H9 (cell line): ENCODE data around the gene CYTIP. TPM values are rescaled to one million over a fixed set of nuclear protein-coding genes. Genes with fewer than 3 reads are reported as not detected.

Source experiments
- DNase-seq: peaks from one replicate; pipeline ENCODE4 v3.0.0-alpha.2; 2017
- H2AFZ ChIP-seq: one replicate; pipeline ENCODE4 v1.6.1; 2013; ENCODE audit warnings: mild to moderate bottlenecking, low read length, control low read depth, moderate library complexity
- H2AK5ac ChIP-seq: 2 replicates; pipeline ENCODE4 v1.6.1; 2013; ENCODE audit warnings: low read length, control low read depth, mixed read lengths; ENCODE audit not compliant: insufficient read length
- H2BK120ac ChIP-seq: one replicate; pipeline ENCODE4 v1.6.1; 2013; ENCODE audit warnings: low read depth, mild to moderate bottlenecking, low read length, control low read depth, inconsistent platforms; ENCODE audit not compliant: poor library complexity, severe bottlenecking
- H2BK12ac ChIP-seq: 2 replicates; pipeline ENCODE4 v1.6.1; 2013; ENCODE audit warnings: low read length, control low read depth, mixed read lengths, low read depth; ENCODE audit not compliant: insufficient read length
- H2BK15ac ChIP-seq: 2 replicates; pipeline ENCODE4 v1.6.1; 2013; ENCODE audit warnings: low read depth, low read length, control low read depth
- H2BK20ac ChIP-seq: one replicate; pipeline ENCODE4 v1.6.1; 2013; ENCODE audit warnings: low read depth, mild to moderate bottlenecking, low read length, control low read depth, inconsistent platforms; ENCODE audit not compliant: poor library complexity, severe bottlenecking
- H2BK5ac ChIP-seq: 2 replicates; pipeline ENCODE4 v1.6.1; 2013; ENCODE audit warnings: low read length, control low read depth, mixed read lengths; ENCODE audit not compliant: insufficient read length
- H3K14ac ChIP-seq: 2 replicates; pipeline ENCODE4 v1.6.1; 2013; ENCODE audit warnings: low read length, control low read depth; ENCODE audit not compliant: insufficient read depth
- H3K18ac ChIP-seq: 2 replicates; pipeline ENCODE4 v1.6.1; 2013; ENCODE audit warnings: low read depth, mild to moderate bottlenecking, mixed read lengths, low read length, control low read depth; ENCODE audit not compliant: insufficient read length
- H3K23ac ChIP-seq: 2 replicates; pipeline ENCODE4 v1.6.1; 2013; ENCODE audit warnings: low read length, control low read depth, mixed read lengths, low read depth; ENCODE audit not compliant: insufficient read length
- H3K23me2 ChIP-seq: 2 replicates; pipeline ENCODE4 v1.6.1; 2013; ENCODE audit warnings: low read depth, mild to moderate bottlenecking, mixed read lengths, low read length, control low read depth; ENCODE audit not compliant: insufficient read length, poor library complexity, severe bottlenecking
- H3K27ac ChIP-seq: 2 replicates; pipeline ENCODE4 v1.5.1; 2013; ENCODE audit warnings: low read length, control low read depth, mixed read lengths, low read depth; ENCODE audit not compliant: insufficient read length
- H3K27me3 ChIP-seq: 2 replicates; pipeline ENCODE4 v1.6.1; 2013; ENCODE audit warnings: low read length, control low read depth, inconsistent platforms; ENCODE audit not compliant: insufficient read depth
- H3K4ac ChIP-seq: 2 replicates; pipeline ENCODE4 v1.6.1; 2013; ENCODE audit warnings: low read depth, mild to moderate bottlenecking, control low read depth, inconsistent platforms, low read length, moderate library complexity
- H3K4me1 ChIP-seq: 2 replicates; pipeline ENCODE4 v1.6.1; 2013; ENCODE audit warnings: low read length, control low read depth, inconsistent platforms; ENCODE audit not compliant: insufficient read depth
- H3K4me2 ChIP-seq: 2 replicates; pipeline ENCODE4 v1.6.1; 2013; ENCODE audit warnings: low read length, control low read depth, mixed read lengths; ENCODE audit not compliant: insufficient read length, insufficient read depth
- H3K56ac ChIP-seq: 2 replicates; pipeline ENCODE4 v1.6.1; 2013; ENCODE audit warnings: low read depth, mild to moderate bottlenecking, mixed read lengths, low read length, control low read depth; ENCODE audit not compliant: insufficient read length
- H3K79me1 ChIP-seq: 2 replicates; pipeline ENCODE4 v1.6.1; 2013; ENCODE audit warnings: low read depth, mild to moderate bottlenecking, moderate library complexity, low read length, control low read depth, inconsistent platforms; ENCODE audit not compliant: insufficient read depth, poor library complexity, severe bottlenecking
- H3K79me2 ChIP-seq: 2 replicates; pipeline ENCODE4 v1.6.1; 2013; ENCODE audit warnings: low read length, control low read depth, inconsistent platforms; ENCODE audit not compliant: insufficient read depth
- H3K9ac ChIP-seq: 2 replicates; pipeline ENCODE4 v1.6.1; 2013; ENCODE audit warnings: low read length, control low read depth, mixed read lengths; ENCODE audit not compliant: insufficient read length; ENCODE audit errors: extremely low read depth
- H3K9me3 ChIP-seq: one replicate; pipeline ENCODE4 v1.6.1; 2013; ENCODE audit warnings: low read depth, low read length, inconsistent platforms; ENCODE audit not compliant: control insufficient read depth
- H3T11ph ChIP-seq: one replicate; pipeline ENCODE4 v1.6.1; 2013; ENCODE audit warnings: mild to moderate bottlenecking, low read length, control low read depth, inconsistent platforms
- H4K20me1 ChIP-seq: one replicate; pipeline ENCODE4 v1.6.1; 2013; ENCODE audit not compliant: control insufficient read depth, insufficient read length, insufficient read depth
- H4K5ac ChIP-seq: 2 replicates; pipeline ENCODE4 v1.6.1; 2013; ENCODE audit warnings: low read depth, mild to moderate bottlenecking, mixed read lengths, low read length, control low read depth; ENCODE audit not compliant: insufficient read length
- H4K8ac ChIP-seq: replicated peaks from 2 replicates; pipeline ENCODE4 v1.6.1; 2013; ENCODE audit warnings: low read length, control low read depth, mixed read lengths, low read depth; ENCODE audit not compliant: insufficient read length
- H4K91ac ChIP-seq: 2 replicates; pipeline ENCODE4 v1.6.1; 2013; ENCODE audit warnings: low read depth, mild to moderate bottlenecking, moderate library complexity, mixed read lengths, low read length, control low read depth; ENCODE audit not compliant: insufficient read length
- H3K27ac Mint-ChIP-seq, 3 experiments: 2 replicates in 2 of 3; 3 replicates in 1 of 3; pipeline ENCODE4 v1.8.0; 2020 to 2021; ENCODE audit warnings: mixed read lengths in 3 of 3, mild to moderate bottlenecking in 1 of 3, moderate library complexity in 1 of 3
- H3K27me3 Mint-ChIP-seq: 2 replicates; pipeline ENCODE4 v1.8.0; 2021; ENCODE audit warnings: low read depth, mild to moderate bottlenecking, moderate library complexity, mixed read lengths
- H3K36me3 Mint-ChIP-seq, 3 experiments: 2 replicates in 2 of 3; 3 replicates in 1 of 3; pipeline ENCODE4 v1.8.0; 2020 to 2021; ENCODE audit warnings: low read depth in 3 of 3, mixed read lengths in 3 of 3; ENCODE audit not compliant: insufficient read depth in 1 of 3
- H3K4me1 Mint-ChIP-seq, 2 experiments: 2 replicates each; pipeline ENCODE4 v1.8.0; 2020; ENCODE audit warnings: mixed read lengths in 2 of 2
- H3K4me3 Mint-ChIP-seq, 2 experiments: 2 replicates in 1 of 2; 3 replicates in 1 of 2; pipeline ENCODE4 v1.8.0; 2020 to 2021; ENCODE audit warnings: mild to moderate bottlenecking in 2 of 2, mixed read lengths in 2 of 2, moderate library complexity in 1 of 2
- H3K9me3 Mint-ChIP-seq, 2 experiments: 2 replicates in 1 of 2; 3 replicates in 1 of 2; pipeline ENCODE4 v1.8.0; 2020; ENCODE audit warnings: mild to moderate bottlenecking in 2 of 2, mixed read lengths in 2 of 2, moderate library complexity in 1 of 2
- WGBS: extraction: QIAGEN DNeasy Blood & Tissue Kit; methylation state at CpG from one replicate; pipeline ENCODE4 v1.1.7; 2013; ENCODE audit warnings: missing lambda C conversion rate, low lambda C conversion rate, mixed read lengths; ENCODE audit not compliant: insufficient read length; ENCODE audit errors: extremely low coverage; 5-methylcytosine and 5-hydroxymethylcytosine counted together
- total RNA-seq: library from RNA; stranded (reverse); gene quantifications from 2 replicates; pipeline ENCODE4 v1.2.1, GENCODE V29; 2021
- TF ChIP-seq, protein P1 (sequence below): fragments of 200-600 bp; sonication (generic); conservative IDR thresholded peaks from 3 replicates; pipeline ENCODE4 v1.8.0; 2021; ENCODE audit warnings: antibody characterized with exemption, mild to moderate bottlenecking

Gene CYTIP
- total RNA-seq, 1 experiment from 2014 or later, result 0.28 TPM

DNA sequence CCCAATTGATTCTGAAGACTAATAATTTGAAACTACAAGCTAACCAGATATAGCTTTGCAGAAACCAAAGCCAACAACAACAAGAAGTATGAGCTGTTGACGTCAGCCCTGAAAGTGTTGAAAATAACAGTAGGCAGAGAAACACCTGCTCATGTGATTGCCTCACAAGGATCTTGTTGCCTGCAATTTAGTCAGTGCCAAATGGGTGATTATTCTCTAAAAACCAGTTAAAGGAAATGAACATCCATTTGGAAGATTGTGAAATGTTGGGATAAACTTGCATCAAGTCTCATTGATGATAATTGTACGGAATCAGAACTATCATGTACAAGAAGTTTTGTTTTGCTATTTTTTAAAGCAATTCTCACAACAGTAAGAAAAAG, 2.8 kb downstream of the CYTIP start:
- Histone ChIP-seq H4K5ac (no peak overlapping the region), H3K27me3 (no peaks in the 10 kb centered on the region), H2AK5ac (no peak overlapping the region), H3K79me1 (no peaks in the 10 kb centered on the region), H4K8ac (no peak overlapping the region), H3K14ac (no peak overlapping the region), H2BK12ac (no peak overlapping the region), H3K9ac (no peak overlapping the region), H4K20me1 (no peaks in the 10 kb centered on the region), H3K4me2 (no peak overlapping the region), H3K79me2 (no peaks in the 10 kb centered on the region), H3K56ac (no peak overlapping the region), H3K4me1 (no peaks in the 10 kb centered on the region), H3K18ac (no peak overlapping the region), H2BK15ac (no peak overlapping the region), H4K91ac (no peak overlapping the region), H3K23me2 (no peaks in the 10 kb centered on the region), H3K4ac (no peak overlapping the region), H2BK20ac (no peak overlapping the region), H2BK120ac (no peak overlapping the region), H3K23ac (no peak overlapping the region), H2BK5ac (no peak overlapping the region), H3T11ph (no peak overlapping the region), H3K9me3 (no peaks in the 10 kb centered on the region), H2AFZ (no peak overlapping the region), H3K27ac (no peak overlapping the region)
- WGBS, result no CpG with 5 or more reads among the region's 2 CpGs
- H3K9me3 Mint-ChIP-seq, result no peaks in the 10 kb centered on the region
- H3K4me1 Mint-ChIP-seq, result no peaks in the 10 kb centered on the region
- H3K4me3 Mint-ChIP-seq, result no peak overlapping the region
- DNase-seq, result no peak
- TF ChIP-seq, protein P1, sequence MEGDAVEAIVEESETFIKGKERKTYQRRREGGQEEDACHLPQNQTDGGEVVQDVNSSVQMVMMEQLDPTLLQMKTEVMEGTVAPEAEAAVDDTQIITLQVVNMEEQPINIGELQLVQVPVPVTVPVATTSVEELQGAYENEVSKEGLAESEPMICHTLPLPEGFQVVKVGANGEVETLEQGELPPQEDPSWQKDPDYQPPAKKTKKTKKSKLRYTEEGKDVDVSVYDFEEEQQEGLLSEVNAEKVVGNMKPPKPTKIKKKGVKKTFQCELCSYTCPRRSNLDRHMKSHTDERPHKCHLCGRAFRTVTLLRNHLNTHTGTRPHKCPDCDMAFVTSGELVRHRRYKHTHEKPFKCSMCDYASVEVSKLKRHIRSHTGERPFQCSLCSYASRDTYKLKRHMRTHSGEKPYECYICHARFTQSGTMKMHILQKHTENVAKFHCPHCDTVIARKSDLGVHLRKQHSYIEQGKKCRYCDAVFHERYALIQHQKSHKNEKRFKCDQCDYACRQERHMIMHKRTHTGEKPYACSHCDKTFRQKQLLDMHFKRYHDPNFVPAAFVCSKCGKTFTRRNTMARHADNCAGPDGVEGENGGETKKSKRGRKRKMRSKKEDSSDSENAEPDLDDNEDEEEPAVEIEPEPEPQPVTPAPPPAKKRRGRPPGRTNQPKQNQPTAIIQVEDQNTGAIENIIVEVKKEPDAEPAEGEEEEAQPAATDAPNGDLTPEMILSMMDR, result no peak
- H3K36me3 Mint-ChIP-seq, result no peaks in the 10 kb centered on the region
- no peak overlapping the region for H3K27ac Mint-ChIP-seq
- no peaks in the 10 kb centered on the region for H3K27me3 Mint-ChIP-seq
